ENCODE data around the gene IDS. TPM values are rescaled to one million over a fixed set of nuclear protein-coding genes. Genes with fewer than 3 reads are reported as not detected.

Gene IDS
- total RNA-seq, 2 experiments from 2014 or later: 44.0 to 65.8 TPM

GRCh38 chrX:149433051-149433450 lies 72.1 kb downstream of the IDS start:
- no peak for TF ChIP-seq CTCF (conservative IDR thresholded peaks at IDR 0.05; ENCODE audit: low read length)
- no peak for TF ChIP-seq EZH2phosphoT487 (IDR thresholded peaks at IDR 0.05; ENCODE audit: borderline replicate concordance, low read depth, low read length)

More at GRCh38 chrX:149433051-149433450, 72.1 kb downstream of the IDS start:
- H3K27ac ChIP-seq (ENCODE audit: low read depth, low read length, poor library complexity, severe bottlenecking): no peak overlapping the region
- H3K79me2 ChIP-seq (ENCODE audit: insufficient read depth, low read depth, low read length): no peaks in the 10 kb centered on the region
- H3K9me2 ChIP-seq (ENCODE audit: insufficient read depth, low read length): no peaks in the 10 kb centered on the region
- intact Hi-C loops (cut with micrococcal nuclease; ENCODE audit: unreplicated experiment): no loop called here
- BruUV-seq (replicated peaks): no TSS peak
- H3K36me3 ChIP-seq (ENCODE audit: insufficient read depth, low read length): no peaks in the 10 kb centered on the region
- H2AFZ ChIP-seq (ENCODE audit: low read length): no peak overlapping the region
- no peak for DNase-seq (ENCODE audit: low spot score)
- H4K20me1 ChIP-seq (ENCODE audit: insufficient read depth, low read length): no peaks in the 10 kb centered on the region
- POLR2A ChIA-PET: no interaction called here
- no peak overlapping the region for H3K4me2 ChIP-seq (ENCODE audit: low read length)
- H3K9me3 ChIP-seq (ENCODE audit: low read length): no peaks in the 10 kb centered on the region
- CTCF ChIA-PET (ENCODE audit: unreplicated experiment): no interaction called here
- no peaks in the 10 kb centered on the region for H3K4me1 ChIP-seq (ENCODE audit: insufficient read depth, low read length, poor library complexity, severe bottlenecking)
- no peak overlapping the region for H3K4me3 ChIP-seq (ENCODE audit: low read depth, low read length, poor library complexity, severe bottlenecking)

Other genes starting within 250 kb of the IDS start
- 13.0 and 19.2 TPM in 2 replicates for gene EOLA1, start 35.7 kb upstream of the IDS start, total RNA-seq (2014; rRNA removed; shearing (Covaris generic))
- gene EOLA1, start 35.7 kb upstream of the IDS start, total RNA-seq (2022): 21.2 and 22.9 TPM in 2 replicates
- gene HSFX3, start 44.6 kb upstream of the IDS start, total RNA-seq (2014; rRNA removed; shearing (Covaris generic)): not detected in 2 replicates
- not detected in 2 replicates for gene HSFX3, start 44.6 kb upstream of the IDS start, total RNA-seq (2022)
- not detected in 2 replicates for gene MAGEA9B, start 82.2 kb upstream of the IDS start, total RNA-seq (2014; rRNA removed; shearing (Covaris generic))
- not detected in 2 replicates for gene MAGEA9B, start 82.2 kb upstream of the IDS start, total RNA-seq (2022)
- gene HSFX2, start 90.0 kb upstream of the IDS start, total RNA-seq (2014; rRNA removed; shearing (Covaris generic)): not detected in 2 replicates
- not detected in 2 replicates for gene HSFX2, start 90.0 kb upstream of the IDS start, total RNA-seq (2022)
- 5.8 and 6.2 TPM in 2 replicates for gene TMEM185A, start 126.5 kb upstream of the IDS start, total RNA-seq (2014; rRNA removed; shearing (Covaris generic))
- 14.5 and 19.3 TPM in 2 replicates for gene TMEM185A, start 126.5 kb upstream of the IDS start, total RNA-seq (2022)
- not detected in 2 replicates for gene MAGEA11, start 206.8 kb upstream of the IDS start, total RNA-seq (2014; rRNA removed; shearing (Covaris generic))
- gene MAGEA11, start 206.8 kb upstream of the IDS start, total RNA-seq (2022): not detected in 2 replicates

All from OCI-LY7 (cell line).